Peyer's patch (tissue), 4 donors: ENCODE data around the gene OLR1.

Source experiments
- POLR2A ChIP-seq, 2 donors: fragments of 450-650 bp; IDR thresholded peaks; one replicate each; pipeline ENCODE4 v1.5.1; 2017; ENCODE audit warnings: antibody characterized with exemption in 2 of 2, mild to moderate bottlenecking in 2 of 2, moderate library complexity in 2 of 2
- TF ChIP-seq, protein P1 (sequence below), 6 experiments: fragments of 450-650 bp in 4 of 6; fragments of 200-600 bp in 2 of 6; sonication (generic) in 1 of 6; IDR thresholded peaks; one replicate each; pipeline ENCODE4 v1.5.1; 2017 to 2019; ENCODE audit warnings: antibody characterized with exemption in 6 of 6, mild to moderate bottlenecking in 3 of 6, moderate library complexity in 1 of 6

- TF ChIP-seq, protein P1, sequence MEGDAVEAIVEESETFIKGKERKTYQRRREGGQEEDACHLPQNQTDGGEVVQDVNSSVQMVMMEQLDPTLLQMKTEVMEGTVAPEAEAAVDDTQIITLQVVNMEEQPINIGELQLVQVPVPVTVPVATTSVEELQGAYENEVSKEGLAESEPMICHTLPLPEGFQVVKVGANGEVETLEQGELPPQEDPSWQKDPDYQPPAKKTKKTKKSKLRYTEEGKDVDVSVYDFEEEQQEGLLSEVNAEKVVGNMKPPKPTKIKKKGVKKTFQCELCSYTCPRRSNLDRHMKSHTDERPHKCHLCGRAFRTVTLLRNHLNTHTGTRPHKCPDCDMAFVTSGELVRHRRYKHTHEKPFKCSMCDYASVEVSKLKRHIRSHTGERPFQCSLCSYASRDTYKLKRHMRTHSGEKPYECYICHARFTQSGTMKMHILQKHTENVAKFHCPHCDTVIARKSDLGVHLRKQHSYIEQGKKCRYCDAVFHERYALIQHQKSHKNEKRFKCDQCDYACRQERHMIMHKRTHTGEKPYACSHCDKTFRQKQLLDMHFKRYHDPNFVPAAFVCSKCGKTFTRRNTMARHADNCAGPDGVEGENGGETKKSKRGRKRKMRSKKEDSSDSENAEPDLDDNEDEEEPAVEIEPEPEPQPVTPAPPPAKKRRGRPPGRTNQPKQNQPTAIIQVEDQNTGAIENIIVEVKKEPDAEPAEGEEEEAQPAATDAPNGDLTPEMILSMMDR (IDR thresholded peaks at IDR 0.05): no peak
- no peak for TF ChIP-seq POLR2A (IDR thresholded peaks at IDR 0.05)
Observed at GRCh38 chr12:10163084-10163483, 8.8 kb downstream of the OLR1 start.
